Glutamatergic neuron (in vitro differentiated cells): ENCODE results near the gene ERCC2. TPM values are rescaled to one million over a fixed set of nuclear protein-coding genes. Genes with fewer than 3 reads are reported as not detected.

Experiments used
- DNase-seq: peaks from one replicate; pipeline ENCODE4 v3.0.0; 2022
- H3K27ac Mint-ChIP-seq: one replicate; pipeline ENCODE4 v1.8.0; 2020; ENCODE audit warnings: mild to moderate bottlenecking, mixed read lengths, inconsistent platforms; ENCODE audit not compliant: unreplicated experiment
- H3K27me3 Mint-ChIP-seq: one replicate; pipeline ENCODE4 v1.8.0; 2020; ENCODE audit warnings: mild to moderate bottlenecking, moderate library complexity, mixed read lengths, inconsistent platforms; ENCODE audit not compliant: unreplicated experiment
- H3K36me3 Mint-ChIP-seq: one replicate; pipeline ENCODE4 v1.8.0; 2020; ENCODE audit warnings: mild to moderate bottlenecking, mixed read lengths, inconsistent platforms; ENCODE audit not compliant: unreplicated experiment
- H3K4me1 Mint-ChIP-seq: one replicate; pipeline ENCODE4 v1.8.0; 2020; ENCODE audit warnings: mild to moderate bottlenecking, low read depth, mixed read lengths, inconsistent platforms; ENCODE audit not compliant: unreplicated experiment
- H3K4me3 Mint-ChIP-seq: one replicate; pipeline ENCODE4 v1.8.0; 2020; ENCODE audit warnings: mild to moderate bottlenecking, mixed read lengths, inconsistent platforms; ENCODE audit not compliant: unreplicated experiment
- H3K9me3 Mint-ChIP-seq: one replicate; pipeline ENCODE4 v1.8.0; 2020; ENCODE audit warnings: mild to moderate bottlenecking, moderate library complexity, mixed read lengths, inconsistent platforms; ENCODE audit not compliant: unreplicated experiment
- total RNA-seq: library from RNA; stranded (reverse); fragmentation: NEBNext Ultra II Directional; extraction: Animal tissue kit (Norgen Biotek cat#: 25700); gene quantifications from one replicate; pipeline ENCODE4 v1.2.1, GENCODE V29; 2021; ENCODE audit not compliant: unreplicated experiment
- TF ChIP-seq, protein P1 (sequence below): fragments of 200-600 bp; sonication (generic); IDR thresholded peaks from one replicate; pipeline ENCODE4 v1.5.0; 2021; ENCODE audit not compliant: partially characterized antibody, unreplicated experiment

Gene ERCC2
- total RNA-seq, 1 donor from 2014 or later, result 52.9 TPM

DNA sequence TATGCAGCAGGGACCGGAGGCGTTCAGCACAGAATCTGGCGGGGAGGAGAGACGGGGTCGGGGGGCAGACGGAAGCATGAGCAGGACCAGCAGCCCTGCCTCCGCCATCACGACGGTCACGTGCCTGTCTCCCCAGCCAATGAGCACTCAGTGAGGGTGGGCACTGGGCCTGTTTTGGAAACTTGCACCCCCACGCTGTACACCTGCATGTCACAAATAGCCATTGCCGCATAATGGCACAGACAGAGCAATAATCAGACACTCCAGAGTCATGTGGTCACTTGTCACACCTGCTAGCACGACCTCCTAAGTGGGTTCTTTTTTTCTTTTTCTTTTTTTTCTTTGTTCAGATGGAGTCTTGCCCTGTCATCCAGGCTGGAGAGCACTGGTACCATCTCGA, 8.8 kb downstream of the ERCC2 start:
- no peak for DNase-seq
- H3K9me3 Mint-ChIP-seq, result peaks cover 4% of the 10 kb centered on the region
- no peaks in the 10 kb centered on the region for H3K27me3 Mint-ChIP-seq
- TF ChIP-seq, protein P1, sequence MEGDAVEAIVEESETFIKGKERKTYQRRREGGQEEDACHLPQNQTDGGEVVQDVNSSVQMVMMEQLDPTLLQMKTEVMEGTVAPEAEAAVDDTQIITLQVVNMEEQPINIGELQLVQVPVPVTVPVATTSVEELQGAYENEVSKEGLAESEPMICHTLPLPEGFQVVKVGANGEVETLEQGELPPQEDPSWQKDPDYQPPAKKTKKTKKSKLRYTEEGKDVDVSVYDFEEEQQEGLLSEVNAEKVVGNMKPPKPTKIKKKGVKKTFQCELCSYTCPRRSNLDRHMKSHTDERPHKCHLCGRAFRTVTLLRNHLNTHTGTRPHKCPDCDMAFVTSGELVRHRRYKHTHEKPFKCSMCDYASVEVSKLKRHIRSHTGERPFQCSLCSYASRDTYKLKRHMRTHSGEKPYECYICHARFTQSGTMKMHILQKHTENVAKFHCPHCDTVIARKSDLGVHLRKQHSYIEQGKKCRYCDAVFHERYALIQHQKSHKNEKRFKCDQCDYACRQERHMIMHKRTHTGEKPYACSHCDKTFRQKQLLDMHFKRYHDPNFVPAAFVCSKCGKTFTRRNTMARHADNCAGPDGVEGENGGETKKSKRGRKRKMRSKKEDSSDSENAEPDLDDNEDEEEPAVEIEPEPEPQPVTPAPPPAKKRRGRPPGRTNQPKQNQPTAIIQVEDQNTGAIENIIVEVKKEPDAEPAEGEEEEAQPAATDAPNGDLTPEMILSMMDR, result no peak
- no peak overlapping the region for H3K4me3 Mint-ChIP-seq
- no peak overlapping the region for H3K27ac Mint-ChIP-seq
- no peaks in the 10 kb centered on the region for H3K4me1 Mint-ChIP-seq
- H3K36me3 Mint-ChIP-seq, result peaks cover 3% of the 10 kb centered on the region

DNA sequence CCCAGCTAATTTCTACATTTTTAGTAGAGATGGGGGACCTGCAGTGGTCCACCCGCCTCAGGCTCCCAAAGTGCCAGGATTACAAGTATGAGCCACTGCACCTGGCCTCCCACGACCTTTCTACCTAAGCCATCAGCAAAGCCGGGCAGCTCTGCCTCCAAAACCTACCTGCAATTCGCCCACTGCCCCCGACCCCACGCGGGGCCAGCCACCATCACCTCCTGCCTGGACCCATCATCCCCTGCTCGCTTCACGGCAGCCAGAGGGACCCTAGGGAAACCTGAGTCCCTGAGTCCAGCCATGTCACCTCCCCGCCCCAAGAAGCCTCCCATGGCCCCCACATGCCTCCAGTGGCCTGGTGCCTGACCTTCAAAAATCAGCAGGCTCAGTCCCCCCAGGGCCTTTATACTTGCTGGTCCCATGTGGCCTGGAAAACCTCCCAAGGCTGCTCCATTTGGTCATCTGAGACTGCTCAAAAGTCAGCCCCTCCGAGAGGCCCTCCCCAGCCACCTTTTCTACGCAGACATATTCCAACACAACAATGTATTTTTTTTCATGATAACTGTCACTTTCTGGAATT, 12.1 kb downstream of the ERCC2 start:
- no peak overlapping the region for H3K27ac Mint-ChIP-seq
- peaks cover 3% of the 10 kb centered on the region for H3K9me3 Mint-ChIP-seq
- peaks cover 7% of the 10 kb centered on the region for H3K36me3 Mint-ChIP-seq
- no peak overlapping the region for H3K4me3 Mint-ChIP-seq
- no peaks in the 10 kb centered on the region for H3K27me3 Mint-ChIP-seq
- H3K4me1 Mint-ChIP-seq, result no peaks in the 10 kb centered on the region
- no peak for DNase-seq
- TF ChIP-seq, protein P1, result no peak

DNA sequence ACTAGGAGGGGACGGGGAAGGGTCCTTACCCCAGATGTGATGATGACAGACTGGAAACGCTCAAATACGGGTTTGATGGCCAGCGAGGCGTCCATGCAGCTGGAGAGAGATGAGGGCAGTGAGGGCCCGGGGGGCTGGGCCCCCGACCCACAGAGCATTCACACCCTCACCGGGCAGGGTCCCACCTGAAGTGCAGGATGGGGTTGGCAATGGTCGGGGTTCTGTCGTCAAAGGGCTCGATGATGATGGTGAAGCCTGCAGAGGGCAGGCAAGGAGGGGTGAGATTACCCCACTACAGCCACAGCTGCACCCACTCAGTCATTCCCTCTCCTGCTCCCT, 13.0 kb downstream of the ERCC2 start:
- Mint-ChIP-seq H3K4me3 (no peak overlapping the region), H3K27me3 (peaks cover 2% of the 10 kb centered on the region), H3K9me3 (peaks cover 3% of the 10 kb centered on the region), H3K4me1 (no peaks in the 10 kb centered on the region), H3K36me3 (peaks cover 8% of the 10 kb centered on the region), H3K27ac (no peak overlapping the region)
- DNase-seq, result no peak
- TF ChIP-seq, protein P1, result no peak

DNA sequence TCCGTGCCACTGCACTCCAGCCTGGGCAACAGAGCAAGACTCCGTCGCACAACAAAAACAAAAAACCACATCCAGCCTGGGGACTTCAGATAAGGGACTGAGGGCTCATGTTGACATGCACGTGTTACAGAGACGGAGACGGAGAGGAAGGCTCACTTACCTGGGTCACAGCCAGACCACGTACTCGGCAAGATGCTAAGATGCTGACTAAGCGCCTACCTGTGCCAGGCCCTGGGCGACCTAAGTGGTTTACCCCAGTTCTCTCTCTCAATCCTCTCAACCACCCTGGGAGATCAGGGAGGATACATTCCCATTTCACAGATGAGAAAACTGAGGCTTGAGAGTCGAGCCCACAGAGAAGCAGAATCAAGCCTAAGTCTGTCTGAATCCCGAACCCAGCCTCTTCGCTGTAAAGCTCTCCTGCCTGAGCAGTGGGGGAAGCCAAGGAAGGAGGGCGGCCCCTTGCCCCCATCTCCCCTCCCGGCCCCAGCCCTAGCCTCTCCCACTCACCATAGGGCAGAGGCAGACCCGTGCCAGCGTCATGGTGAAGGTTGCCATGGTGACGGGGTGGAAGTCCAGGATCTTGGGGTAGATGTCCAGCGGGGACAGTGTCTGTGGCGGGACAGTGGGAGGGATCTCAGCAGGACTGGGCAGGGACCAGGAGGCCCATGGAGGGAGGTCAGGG, 13.5 kb downstream of the ERCC2 start:
- no peak for DNase-seq
- Mint-ChIP-seq H3K27me3 (peaks cover 3% of the 10 kb centered on the region), H3K4me1 (no peaks in the 10 kb centered on the region), H3K36me3 (peaks cover 8% of the 10 kb centered on the region), H3K9me3 (peaks cover 3% of the 10 kb centered on the region), H3K27ac (no peak overlapping the region), H3K4me3 (no peak overlapping the region)
- TF ChIP-seq, protein P1, result no peak

DNA sequence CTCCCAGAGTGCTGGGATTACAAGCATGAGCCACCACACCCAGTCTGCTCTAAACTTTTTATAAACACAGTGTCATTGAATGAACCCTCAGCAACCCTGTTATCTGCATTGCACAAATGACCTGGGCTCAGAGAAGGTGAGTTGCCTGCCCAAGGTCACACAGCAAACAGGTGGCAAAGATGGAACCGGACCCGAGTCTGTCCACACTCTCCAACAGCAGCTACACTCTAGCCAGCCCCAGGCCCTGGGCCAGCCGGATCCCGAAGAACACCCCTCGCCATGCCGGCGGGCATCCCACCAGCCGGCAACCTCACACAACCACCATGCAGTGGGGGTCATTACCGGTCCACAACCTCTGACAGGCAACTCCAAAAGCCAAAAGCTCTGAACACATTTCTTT, 14.5 kb downstream of the ERCC2 start:
- Mint-ChIP-seq H3K9me3 (peaks cover 3% of the 10 kb centered on the region), H3K27ac (no peak overlapping the region), H3K36me3 (peaks cover 5% of the 10 kb centered on the region), H3K4me1 (no peaks in the 10 kb centered on the region), H3K4me3 (no peak overlapping the region), H3K27me3 (peaks cover 3% of the 10 kb centered on the region)
- no peak for DNase-seq
- TF ChIP-seq, protein P1, result no peak
